Measurements from ENCODE around the gene DEPDC1. TPM values are rescaled to one million over a fixed set of nuclear protein-coding genes. Genes with fewer than 3 reads are reported as not detected.

The DEPDC1 gene
- total RNA-seq, 2 donors from 2014 or later: 6.1 to 24.1 TPM

GRCh38 chr1:68433395-68433794 lies 63.5 kb downstream of the DEPDC1 start:
- Histone ChIP-seq H3K27ac (no peak overlapping the region), H3K27me3 (no peaks in the 10 kb centered on the region), H3K9me3 (no peaks in the 10 kb centered on the region), H3K9ac (ENCODE audit: low read depth in 2 of 2, low read length in 2 of 2) (no peak overlapping the region), H3K36me3 (no peaks in the 10 kb centered on the region), H3K4me3 (no peak overlapping the region), H3K4me1 (no peaks in the 10 kb centered on the region)
- intact Hi-C loops (cut with DNase I): no loop called here
- no peak for TF ChIP-seq CTCF (IDR thresholded peaks at IDR 0.05)
- DNase-seq: no peak

- intact Hi-C loops (cut with DNase I): no loop called here
- Histone ChIP-seq H3K4me1 (no peaks in the 10 kb centered on the region), H3K27ac (no peak overlapping the region), H3K4me3 (no peak overlapping the region), H3K9ac (ENCODE audit: low read depth in 2 of 2, low read length in 2 of 2) (no peak overlapping the region), H3K9me3 (no peaks in the 10 kb centered on the region), H3K36me3 (no peaks in the 10 kb centered on the region), H3K27me3 (no peaks in the 10 kb centered on the region)
- TF ChIP-seq CTCF (IDR thresholded peaks at IDR 0.05): no peak
- DNase-seq: no peak
These were observed 65.8 kb downstream of the DEPDC1 start for GRCh38 chr1:68431076-68431475.

GRCh38 chr1:68429233-68429808 lies 67.6 kb downstream of the DEPDC1 start:
- Histone ChIP-seq H3K27me3 (no peaks in the 10 kb centered on the region), H3K36me3 (no peaks in the 10 kb centered on the region), H3K9ac (ENCODE audit: low read depth in 2 of 2, low read length in 2 of 2) (no peak overlapping the region), H3K4me1 (no peaks in the 10 kb centered on the region), H3K9me3 (no peaks in the 10 kb centered on the region), H3K4me3 (no peak overlapping the region), H3K27ac (no peak overlapping the region)
- intact Hi-C loops (cut with DNase I): no loop called here
- DNase-seq: no peak
- TF ChIP-seq CTCF (IDR thresholded peaks at IDR 0.05): no peak

- H3K9me3 ChIP-seq: no peaks in the 10 kb centered on the region
- H3K36me3 ChIP-seq: no peaks in the 10 kb centered on the region
- H3K9ac ChIP-seq (ENCODE audit: low read depth in 2 of 2, low read length in 2 of 2): no peak overlapping the region
- no peak overlapping the region for H3K4me3 ChIP-seq
- no peaks in the 10 kb centered on the region for H3K4me1 ChIP-seq
- no peaks in the 10 kb centered on the region for H3K27me3 ChIP-seq
- DNase-seq: no peak
- TF ChIP-seq CTCF (IDR thresholded peaks at IDR 0.05): no peak
- no peak overlapping the region for H3K27ac ChIP-seq
- intact Hi-C loops (cut with DNase I): no loop called here
These were observed 70.3 kb downstream of the DEPDC1 start for GRCh38 chr1:68426594-68426993.

Other genes with a start within 250 kb of the DEPDC1 start
- not detected for gene RPE65, start 47.1 kb downstream of the DEPDC1 start, total RNA-seq